HepG2 (cell line): ENCODE data around the gene COX4I2. TPM values are rescaled to one million over a fixed set of nuclear protein-coding genes. Genes with fewer than 3 reads are reported as not detected.

Experiments used
- KAT8 ChIP-seq: IDR thresholded peaks from 2 replicates; pipeline ENCODE4 v1.6.1; 2016; ENCODE audit warnings: missing genetic modification reagents, missing compliant biosample characterization
- POGZ ChIP-seq: sonication (generic); formaldehyde crosslinking; IDR thresholded peaks from 2 replicates; pipeline ENCODE4 v1.4.0; 2020; ENCODE audit warnings: mild to moderate bottlenecking, missing genetic modification reagents
- SP4 ChIP-seq: sonication (generic); formaldehyde crosslinking; IDR thresholded peaks from 2 replicates; pipeline ENCODE4 v1.8.1; 2023; ENCODE audit warnings: mild to moderate bottlenecking, missing genetic modification reagents
- ZC3H13 ChIP-seq: sonication (generic); formaldehyde crosslinking; IDR thresholded peaks from 2 replicates; pipeline ENCODE4 v1.8.1; 2023; ENCODE audit warnings: mild to moderate bottlenecking, missing genetic modification reagents, moderate library complexity
- polyA plus RNA-seq, 8 experiments: library from polyadenylated mRNA; depleted of rRNA in 3 of 8; stranded (reverse) in 7 of 8; unstranded in 1 of 8; fragments of >200 nt; fragmentation: Illumina TruSeq in 4 of 8; extraction: Trizol in 4 of 8; gene quantifications; 2 replicates each; pipeline versions ENCODE4 v1.2.1 to v1.2.3, GENCODE V29; 2011 to 2016; ENCODE audit warnings: low read depth in 4 of 8, missing spikeins in 1 of 8, mixed read lengths in 1 of 8; ENCODE audit not compliant: insufficient read depth in 1 of 8
- total RNA-seq, 5 experiments: library from RNA; depleted of rRNA; stranded (reverse); fragments of >200 nt; fragmentation: Illumina TruSeq; extraction: Trizol; gene quantifications; 2 replicates each; pipeline ENCODE4 v1.2.3, GENCODE V29; 2016; ENCODE audit warnings: low read depth in 1 of 5
- TF ChIP-seq, protein P1 (sequence below): sonication (generic); formaldehyde crosslinking; IDR thresholded peaks from 2 replicates; pipeline ENCODE4 v1.5.1; 2020; ENCODE audit warnings: mild to moderate bottlenecking, missing genetic modification reagents, moderate library complexity
- TF ChIP-seq, protein P2 (sequence below): sonication (generic); formaldehyde crosslinking; IDR thresholded peaks from 2 replicates; pipeline ENCODE4 v1.5.1; 2020; ENCODE audit warnings: missing genetic modification reagents, mild to moderate bottlenecking, borderline replicate concordance

COX4I2 gene
- total and polyA plus RNA-seq, 2 of the 13 experiments (the other 11 are each of a cell fraction or from before 2014, with no cell fraction given), result 1.1 TPM; not detected in 1

DNA sequence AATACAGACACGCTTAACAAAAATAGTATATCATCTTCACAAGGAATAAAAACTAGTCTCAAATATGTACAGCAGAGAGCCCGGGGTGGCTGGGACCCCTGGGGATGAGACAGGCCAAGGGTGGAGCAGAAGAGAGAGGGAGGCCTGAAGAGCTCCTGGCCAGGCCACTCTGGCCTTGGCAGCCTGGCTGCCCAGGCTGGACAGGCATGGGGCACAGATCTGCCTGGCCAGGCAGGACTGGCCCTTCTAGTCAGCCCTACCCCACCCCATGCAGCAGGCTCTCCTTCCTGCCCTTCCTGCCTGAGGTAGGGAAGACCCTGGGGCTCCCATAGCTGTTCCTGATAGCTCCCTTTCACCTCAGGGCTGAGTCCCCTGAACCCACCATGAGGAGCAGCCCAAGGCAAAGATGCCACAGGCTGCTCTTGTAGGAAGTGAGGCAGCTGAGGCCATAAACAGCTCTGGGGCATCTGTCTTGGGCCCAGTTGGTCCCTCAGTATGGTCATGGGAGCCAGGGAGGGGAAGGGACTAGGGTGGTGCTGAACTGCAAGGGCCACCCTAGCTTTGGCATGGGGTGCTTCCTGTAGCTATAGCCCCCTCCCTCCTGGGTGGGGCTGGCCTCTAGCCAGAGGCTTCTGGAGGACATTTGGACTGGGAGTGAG is 27.1 kb downstream of the COX4I2 start (continued):
- TF ChIP-seq, protein P1, sequence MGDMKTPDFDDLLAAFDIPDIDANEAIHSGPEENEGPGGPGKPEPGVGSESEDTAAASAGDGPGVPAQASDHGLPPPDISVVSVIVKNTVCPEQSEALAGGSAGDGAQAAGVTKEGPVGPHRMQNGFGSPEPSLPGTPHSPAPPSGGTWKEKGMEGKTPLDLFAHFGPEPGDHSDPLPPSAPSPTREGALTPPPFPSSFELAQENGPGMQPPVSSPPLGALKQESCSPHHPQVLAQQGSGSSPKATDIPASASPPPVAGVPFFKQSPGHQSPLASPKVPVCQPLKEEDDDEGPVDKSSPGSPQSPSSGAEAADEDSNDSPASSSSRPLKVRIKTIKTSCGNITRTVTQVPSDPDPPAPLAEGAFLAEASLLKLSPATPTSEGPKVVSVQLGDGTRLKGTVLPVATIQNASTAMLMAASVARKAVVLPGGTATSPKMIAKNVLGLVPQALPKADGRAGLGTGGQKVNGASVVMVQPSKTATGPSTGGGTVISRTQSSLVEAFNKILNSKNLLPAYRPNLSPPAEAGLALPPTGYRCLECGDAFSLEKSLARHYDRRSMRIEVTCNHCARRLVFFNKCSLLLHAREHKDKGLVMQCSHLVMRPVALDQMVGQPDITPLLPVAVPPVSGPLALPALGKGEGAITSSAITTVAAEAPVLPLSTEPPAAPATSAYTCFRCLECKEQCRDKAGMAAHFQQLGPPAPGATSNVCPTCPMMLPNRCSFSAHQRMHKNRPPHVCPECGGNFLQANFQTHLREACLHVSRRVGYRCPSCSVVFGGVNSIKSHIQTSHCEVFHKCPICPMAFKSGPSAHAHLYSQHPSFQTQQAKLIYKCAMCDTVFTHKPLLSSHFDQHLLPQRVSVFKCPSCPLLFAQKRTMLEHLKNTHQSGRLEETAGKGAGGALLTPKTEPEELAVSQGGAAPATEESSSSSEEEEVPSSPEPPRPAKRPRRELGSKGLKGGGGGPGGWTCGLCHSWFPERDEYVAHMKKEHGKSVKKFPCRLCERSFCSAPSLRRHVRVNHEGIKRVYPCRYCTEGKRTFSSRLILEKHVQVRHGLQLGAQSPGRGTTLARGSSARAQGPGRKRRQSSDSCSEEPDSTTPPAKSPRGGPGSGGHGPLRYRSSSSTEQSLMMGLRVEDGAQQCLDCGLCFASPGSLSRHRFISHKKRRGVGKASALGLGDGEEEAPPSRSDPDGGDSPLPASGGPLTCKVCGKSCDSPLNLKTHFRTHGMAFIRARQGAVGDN (CRISPR knock-in tag), result peak; percentile 94
- TF ChIP-seq POGZ (CRISPR knock-in tag) (0 out of 2 replicates have a peak, but pooled peaks have one; percentile 9), ZC3H13 (CRISPR knock-in tag) (peak; percentile 37), SP4 (CRISPR knock-in tag) (peak; percentile 41; the same call in 1 of the 2 replicates), KAT8 (CRISPR knock-in tag) (0 out of 2 replicates have a peak, but pooled peaks have one; percentile 8)
- TF ChIP-seq, protein P2, sequence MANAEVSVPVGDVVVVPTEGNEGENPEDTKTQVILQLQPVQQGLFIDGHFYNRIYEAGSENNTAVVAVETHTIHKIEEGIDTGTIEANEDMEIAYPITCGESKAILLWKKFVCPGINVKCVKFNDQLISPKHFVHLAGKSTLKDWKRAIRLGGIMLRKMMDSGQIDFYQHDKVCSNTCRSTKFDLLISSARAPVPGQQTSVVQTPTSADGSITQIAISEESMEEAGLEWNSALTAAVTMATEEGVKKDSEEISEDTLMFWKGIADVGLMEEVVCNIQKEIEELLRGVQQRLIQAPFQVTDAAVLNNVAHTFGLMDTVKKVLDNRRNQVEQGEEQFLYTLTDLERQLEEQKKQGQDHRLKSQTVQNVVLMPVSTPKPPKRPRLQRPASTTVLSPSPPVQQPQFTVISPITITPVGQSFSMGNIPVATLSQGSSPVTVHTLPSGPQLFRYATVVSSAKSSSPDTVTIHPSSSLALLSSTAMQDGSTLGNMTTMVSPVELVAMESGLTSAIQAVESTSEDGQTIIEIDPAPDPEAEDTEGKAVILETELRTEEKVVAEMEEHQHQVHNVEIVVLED (CRISPR knock-in tag), result 0 out of 2 replicates have a peak, but pooled peaks have one; percentile 30
